ENCODE results near the gene COL10A1.

The COL10A1 gene

GRCh38 chr6:116165596-116165995 lies 39.7 kb upstream of the COL10A1 start:
- TF ChIP-seq CTCF (IDR thresholded peaks at IDR 0.05; ENCODE audit: borderline replicate concordance, insufficient read depth, low read depth, low read length) = no peak
- no peak overlapping the region for H3K4me3 ChIP-seq (ENCODE audit: low read depth, low read length)

- H3K4me3 ChIP-seq (ENCODE audit: low read depth, low read length) = no peak overlapping the region
- TF ChIP-seq CTCF (IDR thresholded peaks at IDR 0.05; ENCODE audit: borderline replicate concordance, insufficient read depth, low read depth, low read length) = no peak
Observed at GRCh38 chr6:116159782-116160524, 34.0 kb upstream of the COL10A1 start.

DNA sequence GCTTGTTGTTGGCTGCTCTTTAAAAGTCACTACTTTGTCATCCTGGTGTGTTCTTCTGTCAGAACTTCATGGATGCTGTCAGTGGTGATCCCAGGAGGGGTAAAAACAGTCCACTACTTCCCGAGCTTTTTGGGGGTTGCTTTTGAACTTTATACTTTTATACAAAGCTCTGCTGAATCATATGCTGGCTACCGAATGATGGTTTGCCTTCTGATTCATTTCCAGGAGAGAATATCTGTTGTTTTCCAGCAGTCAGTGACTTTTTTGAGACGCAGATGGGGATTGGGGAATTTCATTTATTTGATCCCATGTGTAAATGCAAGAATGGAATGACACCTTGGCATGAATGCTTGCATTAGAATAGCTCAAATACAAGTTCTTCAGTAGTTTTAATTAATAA lies 32.7 kb upstream of the COL10A1 start:
- TF ChIP-seq CTCF (IDR thresholded peaks at IDR 0.05; ENCODE audit: borderline replicate concordance, insufficient read depth, low read depth, low read length) = no peak
- H3K4me3 ChIP-seq (ENCODE audit: low read depth, low read length) = no peak overlapping the region

- TF ChIP-seq CTCF (IDR thresholded peaks at IDR 0.05; ENCODE audit: borderline replicate concordance, insufficient read depth, low read depth, low read length) = no peak
- no peak overlapping the region for H3K4me3 ChIP-seq (ENCODE audit: low read depth, low read length)
Observed at GRCh38 chr6:116157391-116157790, 31.5 kb upstream of the COL10A1 start.

GRCh38 chr6:116156405-116157326 lies 30.7 kb upstream of the COL10A1 start:
- no peak for TF ChIP-seq CTCF (IDR thresholded peaks at IDR 0.05; ENCODE audit: borderline replicate concordance, insufficient read depth, low read depth, low read length)

DNA sequence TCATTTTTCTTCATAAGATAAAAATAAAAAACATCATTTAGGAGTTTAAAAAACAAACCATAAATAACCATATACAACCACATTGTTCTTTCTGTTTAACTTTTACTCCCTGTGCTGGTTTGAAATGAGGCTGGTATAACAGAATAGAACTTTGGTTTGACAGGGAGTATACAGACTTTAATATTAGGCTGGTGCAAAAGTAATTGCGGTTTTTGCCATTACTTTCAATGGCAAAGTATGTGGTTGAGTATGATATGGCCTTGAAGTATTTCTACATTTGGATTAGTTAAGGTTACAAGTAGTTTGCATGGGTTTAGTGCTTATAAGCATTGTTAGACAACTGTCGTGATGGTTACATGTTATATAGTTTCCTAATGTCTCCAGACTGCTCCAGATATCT lies 29.0 kb upstream of the COL10A1 start:
- no peak for TF ChIP-seq CTCF (IDR thresholded peaks at IDR 0.05; ENCODE audit: borderline replicate concordance, insufficient read depth, low read depth, low read length)
- no peak overlapping the region for H3K4me3 ChIP-seq (ENCODE audit: low read depth, low read length)

More at GRCh38 chr6:116156405-116157326, 30.7 kb upstream of the COL10A1 start:
- H3K4me3 ChIP-seq (ENCODE audit: low read depth, low read length) = no peak overlapping the region
